Measurements from ENCODE around the gene CLDN14. TPM values are rescaled to one million over a fixed set of nuclear protein-coding genes. Genes with fewer than 3 reads are reported as not detected.

The CLDN14 gene
- total and polyA plus RNA-seq, 2 experiments from 2014 or later = not detected

GRCh38 chr21:36431252-36431651 lies 48.7 kb downstream of the CLDN14 start:
- no peaks in the 10 kb centered on the region for H3K9me2 ChIP-seq (ENCODE audit: insufficient read depth)
- no peaks in the 10 kb centered on the region; the same call in 2 of the 3 replicates for H3K9me3 Mint-ChIP-seq
- peaks cover 4% of the 10 kb centered on the region; the same call in 1 of the 2 replicates for H3K4me1 ChIP-seq (ENCODE audit: insufficient read depth)
- 0 out of 2 replicates have a peak overlapping the region, but pooled peaks have one; percentile 36 for H3K27ac Mint-ChIP-seq
- no peak overlapping the region for H3K4me2 ChIP-seq
- peaks cover 10% of the 10 kb centered on the region; the same call in 2 of the 3 replicates for H3K4me1 Mint-ChIP-seq
- no peak for ATAC-seq
- 0 out of 2 replicates have a peak, but pooled peaks cover 4% of the 10 kb centered on the region for H3F3A ChIP-seq (replicated peaks; ENCODE audit: low read depth)
- TF ChIP-seq CREB1 (CRISPR knock-in tag; IDR thresholded peaks at IDR 0.05; ENCODE audit: low read depth) (no peak), EZH2phosphoT487 (IDR thresholded peaks at IDR 0.05; ENCODE audit: unreplicated experiment) (no peak), STAT1 (IDR thresholded peaks at IDR 0.05; ENCODE audit: unreplicated experiment) (no peak), NANOG (IDR thresholded peaks at IDR 0.05; ENCODE audit: borderline replicate concordance) (no peak), REST (IDR thresholded peaks at IDR 0.05; ENCODE audit: unreplicated experiment) (no peak), EZH2 (IDR thresholded peaks at IDR 0.05; ENCODE audit: low read depth, unreplicated experiment) (no peak), JUNB (IDR thresholded peaks at IDR 0.05; ENCODE audit: unreplicated experiment) (no peak), CTCF (conservative IDR thresholded peaks at IDR 0.05; ENCODE audit: low read depth in 2 of 2) (no peak), ETS1 (IDR thresholded peaks at IDR 0.05) (no peak), ZNF331 (CRISPR knock-in tag; IDR thresholded peaks at IDR 0.05; ENCODE audit: low read depth) (no peak), ZNF114 (CRISPR knock-in tag; IDR thresholded peaks at IDR 0.05) (no peak), ZNF462 (CRISPR knock-in tag; IDR thresholded peaks at IDR 0.05) (no peak), POLR2AphosphoS5 (IDR thresholded peaks at IDR 0.05; ENCODE audit: low read depth) (no peak)
- no peak for DNase-seq (ENCODE audit: low spot score)
- no peak overlapping the region for H2AFZ ChIP-seq
- no peaks in the 10 kb centered on the region for H3K27me3 ChIP-seq (ENCODE audit: insufficient read depth)
- peaks cover 6% of the 10 kb centered on the region for H3K27me3 Mint-ChIP-seq (ENCODE audit: insufficient read depth, low read depth, poor library complexity)
- H3K4me3 Mint-ChIP-seq = no peak overlapping the region
- no peak overlapping the region for H3K27ac ChIP-seq (ENCODE audit: low read depth)
- no peaks in the 10 kb centered on the region for H3K79me2 ChIP-seq (replicated peaks; ENCODE audit: insufficient read depth)
- H3K36me3 Mint-ChIP-seq (ENCODE audit: low read depth) = no peaks in the 10 kb centered on the region
- no peaks in the 10 kb centered on the region; the same call in 1 of the 2 replicates for H3K36me3 ChIP-seq (ENCODE audit: insufficient read depth)
- H4K20me1 ChIP-seq (replicated peaks; ENCODE audit: insufficient read depth) = no peaks in the 10 kb centered on the region
- H3K4me3 ChIP-seq = no peak overlapping the region
